ENCODE measurements around the gene NTRK2.

NTRK2 gene

DNA sequence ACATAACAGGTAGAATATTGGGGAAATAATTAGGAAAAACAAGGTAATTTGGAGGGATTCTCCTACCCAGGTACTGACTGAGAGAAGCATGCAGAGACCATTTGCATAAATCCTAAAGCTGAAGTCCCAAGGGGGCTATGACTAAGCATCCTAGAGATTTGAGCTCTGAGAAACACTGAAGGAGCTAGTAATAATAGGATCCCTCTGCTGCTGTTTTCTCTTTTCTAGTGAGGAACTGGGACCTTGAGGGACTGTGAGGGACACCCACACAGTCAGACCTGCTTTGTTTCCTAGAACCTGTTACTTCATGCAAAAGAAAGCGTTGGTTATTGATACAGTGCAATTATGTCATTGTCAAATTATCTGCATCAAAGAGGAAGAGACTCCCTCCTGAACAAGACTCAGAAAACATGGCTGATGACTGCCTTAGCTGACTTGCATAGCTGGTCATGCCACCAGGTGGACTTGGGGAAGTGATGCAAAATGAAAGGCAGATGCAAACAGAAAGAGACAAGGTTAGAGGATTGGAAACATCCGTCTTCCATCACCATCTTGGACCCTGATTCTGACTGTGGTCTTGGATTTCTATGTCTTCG is 335.4 kb downstream of the NTRK2 start:
- H3K4me3 ChIP-seq (ENCODE audit: low read depth, low read length): no peak overlapping the region
- TF ChIP-seq CTCF (IDR thresholded peaks at IDR 0.05; ENCODE audit: borderline replicate concordance, insufficient read depth, low read depth, low read length): no peak

DNA sequence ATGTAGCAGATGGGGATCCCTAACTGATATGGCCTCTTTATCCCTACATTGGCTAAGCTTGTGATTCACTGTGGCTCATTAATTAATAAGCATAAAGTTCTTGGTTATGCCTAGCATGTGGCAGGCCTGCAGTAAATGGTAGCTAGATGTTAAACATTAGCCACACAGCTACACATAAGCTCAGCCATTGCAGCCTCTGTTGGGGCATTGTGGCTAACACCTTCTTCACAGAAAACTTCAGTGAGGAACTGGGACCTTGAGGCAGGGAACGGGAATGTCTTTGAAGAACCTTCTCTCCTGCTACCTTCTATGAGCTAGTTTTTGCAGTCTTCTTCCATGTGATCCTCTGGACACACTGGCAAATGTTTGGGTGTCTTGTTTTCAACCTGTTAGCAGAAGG is 338.2 kb downstream of the NTRK2 start:
- H3K4me3 ChIP-seq (ENCODE audit: low read depth, low read length): no peak overlapping the region
- TF ChIP-seq CTCF (IDR thresholded peaks at IDR 0.05; ENCODE audit: borderline replicate concordance, insufficient read depth, low read depth, low read length): no peak

DNA sequence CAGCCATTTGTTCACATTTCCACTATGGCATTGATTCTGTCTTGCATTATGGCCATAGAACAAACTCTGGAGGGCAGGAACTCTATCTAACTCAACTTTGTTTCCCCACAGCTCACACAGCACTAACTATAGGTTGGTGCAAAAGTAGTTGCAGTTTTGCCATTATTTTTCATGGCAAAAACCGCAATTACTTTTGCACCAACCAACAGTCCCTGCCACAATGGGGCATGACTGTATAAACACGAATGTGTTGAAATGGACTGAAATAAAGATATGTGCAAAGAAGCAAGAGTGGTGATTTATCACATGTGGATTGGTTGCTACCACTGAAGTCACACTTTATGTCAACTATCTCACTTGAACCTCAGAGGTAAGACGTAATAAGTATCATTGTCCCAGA is 338.7 kb downstream of the NTRK2 start:
- no peak overlapping the region for H3K4me3 ChIP-seq (ENCODE audit: low read depth, low read length)
- no peak for TF ChIP-seq CTCF (IDR thresholded peaks at IDR 0.05; ENCODE audit: borderline replicate concordance, insufficient read depth, low read depth, low read length)

GRCh38 chr9:85009251-85009650 is 339.7 kb downstream of the NTRK2 start:
- 0 out of 2 replicates have a peak, but pooled peaks have one; percentile 10 for TF ChIP-seq CTCF (IDR thresholded peaks at IDR 0.05; ENCODE audit: borderline replicate concordance, insufficient read depth, low read depth, low read length)
- no peak overlapping the region for H3K4me3 ChIP-seq (ENCODE audit: low read depth, low read length)

DNA sequence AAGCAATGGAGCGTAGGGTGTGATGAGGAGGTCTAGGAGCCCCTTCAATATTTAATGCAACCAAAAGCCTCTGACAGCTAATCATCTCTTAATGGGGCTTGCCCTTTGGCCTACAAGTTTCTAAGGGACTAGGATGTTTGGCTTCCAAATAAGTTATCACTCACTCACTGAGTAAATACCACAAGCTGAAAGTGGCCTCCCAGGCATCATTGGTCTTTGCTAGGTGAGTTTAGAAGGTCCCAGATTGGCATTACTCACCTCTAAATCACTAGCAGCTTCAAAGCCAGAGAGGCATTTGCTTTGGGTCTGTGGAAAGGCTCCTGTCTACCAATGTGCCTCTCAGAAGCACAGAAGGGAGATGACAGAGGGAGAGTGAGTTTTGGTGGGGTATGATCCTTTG is 344.2 kb downstream of the NTRK2 start:
- no peak overlapping the region for H3K4me3 ChIP-seq (ENCODE audit: low read depth, low read length)
- TF ChIP-seq CTCF (IDR thresholded peaks at IDR 0.05; ENCODE audit: borderline replicate concordance, insufficient read depth, low read depth, low read length): no peak

GRCh38 chr9:85014292-85014691 is 344.8 kb downstream of the NTRK2 start:
- no peak overlapping the region for H3K4me3 ChIP-seq (ENCODE audit: low read depth, low read length)
- TF ChIP-seq CTCF (IDR thresholded peaks at IDR 0.05; ENCODE audit: borderline replicate concordance, insufficient read depth, low read depth, low read length): no peak

DNA sequence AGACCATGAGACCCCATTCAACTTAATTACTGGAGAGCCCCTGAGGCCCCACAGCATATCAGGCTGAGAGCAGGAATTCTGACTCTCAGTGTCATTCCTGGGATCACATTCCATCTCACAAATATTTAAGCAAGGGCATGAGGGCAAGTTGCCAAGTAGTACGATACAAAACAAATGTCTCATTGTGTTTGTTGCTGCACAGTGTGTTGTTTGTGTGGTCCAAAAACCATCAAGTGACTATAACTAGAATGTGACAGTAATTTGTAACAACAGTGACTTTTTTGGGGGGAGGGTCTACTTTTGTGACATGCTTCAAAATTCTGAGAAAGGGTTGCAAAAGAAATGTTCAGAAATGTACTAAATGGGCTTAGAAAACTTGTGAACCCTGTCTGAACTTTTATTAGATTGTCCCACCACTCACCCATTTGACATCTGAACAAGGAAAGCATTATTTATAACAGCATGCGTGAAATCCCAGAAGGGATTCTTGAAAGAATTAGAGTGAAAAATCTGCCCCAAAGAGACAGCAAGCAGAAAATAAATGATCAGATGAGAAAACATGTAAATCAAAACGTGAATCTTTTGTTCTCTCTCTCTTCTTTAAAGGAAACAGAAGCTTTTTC is 347.0 kb downstream of the NTRK2 start:
- H3K4me3 ChIP-seq (ENCODE audit: low read depth, low read length): no peak overlapping the region
- TF ChIP-seq CTCF (IDR thresholded peaks at IDR 0.05; ENCODE audit: borderline replicate concordance, insufficient read depth, low read depth, low read length): no peak

Data from GM12875 (cell line).